Endothelial cell of umbilical vein (primary cell): Measurements from ENCODE around the gene ITPR1. TPM values are rescaled to one million over a fixed set of nuclear protein-coding genes. Genes with fewer than 3 reads are reported as not detected.
A peak's percentile ranks its signal among the peaks of the same experiment; 100 is the strongest.

ENCODE experiments used
- BruUV-seq: library from RNA; stranded (reverse); fragments of 400-500 nt; replicated peaks from 2 replicates; lab custom pipeline; 2021; lab: Mats Ljungman, UMichigan
- CTCF ChIA-PET: fragments of 300-600, 350-600 bp; sonication (Branson Sonifier 250); formaldehyde crosslinking; loops from one replicate; lab custom pipeline; 2021; ENCODE audit warnings: antibody characterized with exemption, inconsistent platforms; lab: Charles Lee
- POLR2A ChIA-PET: fragments of 300-600, 350-600 bp; sonication (Branson Sonifier 250); formaldehyde crosslinking; loops from one replicate; lab custom pipeline; 2021; ENCODE audit warnings: antibody characterized with exemption, inconsistent platforms; lab: Charles Lee
- DNase-seq: peaks from one replicate; pipeline ENCODE4 v3.0.0-alpha.2; 2011; ENCODE audit warnings: low read depth, low spot score
- FAIRE-seq: peaks from 2 replicates; lab custom pipeline; 2011; peaks lifted over from hg19 to GRCh38; lab: Jason Lieb, UNC
- H2AFZ ChIP-seq: 2 replicates; pipeline ENCODE4 v1.6.0; 2012; ENCODE audit warnings: low read depth, low read length, control low read depth, inconsistent platforms
- H3K27ac ChIP-seq: 2 replicates; pipeline ENCODE4 v1.5.1; 2011; ENCODE audit warnings: low read depth, mild to moderate bottlenecking, control low read depth, low read length, moderate library complexity; ENCODE audit not compliant: insufficient read depth
- H3K27me3 ChIP-seq, 2 experiments: 2 replicates each; pipeline versions ENCODE4 v1.6.0 to v1.6.1; 2011; ENCODE audit warnings: low read length in 2 of 2, mixed read lengths in 1 of 2; ENCODE audit not compliant: control insufficient read depth in 2 of 2, insufficient read depth in 2 of 2
- H3K36me3 ChIP-seq, 2 experiments: 2 replicates in 1 of 2; 3 replicates in 1 of 2; pipeline ENCODE4 v1.5.1; 2011; ENCODE audit warnings: low read length in 2 of 2, mild to moderate bottlenecking in 1 of 2, moderate library complexity in 1 of 2; ENCODE audit not compliant: control insufficient read depth in 2 of 2, insufficient read depth in 2 of 2; ENCODE audit errors: extremely low read depth in 1 of 2
- H3K4me1 ChIP-seq: 3 replicates; pipeline ENCODE4 v1.5.1; 2011; ENCODE audit warnings: mild to moderate bottlenecking, low read length; ENCODE audit not compliant: control insufficient read depth, insufficient read depth; ENCODE audit errors: extremely low read depth
- H3K4me2 ChIP-seq: 2 replicates; pipeline ENCODE4 v1.6.1; 2011; ENCODE audit warnings: low read length, control low read depth, mixed read lengths; ENCODE audit not compliant: insufficient read depth
- H3K4me3 ChIP-seq, 3 experiments: fragments of 200-600 bp in 1 of 3; sonication (generic), shearing (Covaris generic) in 1 of 3; replicated peaks in 1 of 3; 2 replicates each; pipeline ENCODE4 v1.5.1; 2011 to 2016; ENCODE audit warnings: control low read depth in 3 of 3, low read length in 3 of 3, mild to moderate bottlenecking in 2 of 3, inconsistent platforms in 1 of 3, low read depth in 1 of 3, moderate library complexity in 1 of 3; ENCODE audit not compliant: insufficient read depth in 1 of 3
- H3K79me2 ChIP-seq: 2 replicates; pipeline ENCODE4 v1.6.0; 2012; ENCODE audit warnings: low read length, inconsistent platforms; ENCODE audit not compliant: control insufficient read depth, insufficient read depth
- H3K9ac ChIP-seq: replicated peaks from 2 replicates; pipeline ENCODE3; 2011; ENCODE audit warnings: low read length, control low read depth; ENCODE audit not compliant: insufficient read depth; ENCODE audit errors: extremely low read depth
- H3K9me1 ChIP-seq: replicated peaks from 3 replicates; pipeline ENCODE4 v1.6.0; 2011; ENCODE audit warnings: mild to moderate bottlenecking, low read length; ENCODE audit not compliant: control insufficient read depth, insufficient read depth; ENCODE audit errors: extremely low read depth
- H3K9me3 ChIP-seq: replicated peaks from 2 replicates; pipeline ENCODE4 v1.5.1; 2012; ENCODE audit warnings: low read length, inconsistent platforms; ENCODE audit not compliant: control insufficient read depth, insufficient read depth
- H4K20me1 ChIP-seq: replicated peaks from 2 replicates; pipeline ENCODE3; 2011; ENCODE audit warnings: mild to moderate bottlenecking, low read length; ENCODE audit not compliant: control insufficient read depth, insufficient read depth; ENCODE audit errors: extremely low read depth
- CTCF ChIP-seq, 2 donors: IDR thresholded peaks; 1 replicate in 1 of 2; 2 replicates in 1 of 2; pipeline ENCODE4 v1.5.1; 2011; ENCODE audit warnings: low read length in 2 of 2, mild to moderate bottlenecking in 2 of 2, moderate library complexity in 2 of 2, control low read depth in 1 of 2, inconsistent platforms in 1 of 2, low read depth in 1 of 2; ENCODE audit not compliant: insufficient read depth in 1 of 2; ENCODE audit errors: extremely low read depth in 1 of 2
- EZH2 ChIP-seq: IDR thresholded peaks from 2 replicates; pipeline ENCODE4 v1.6.1; 2012; ENCODE audit warnings: borderline replicate concordance, low read depth, mild to moderate bottlenecking, moderate library complexity, low read length, inconsistent platforms; ENCODE audit not compliant: severe bottlenecking
- FOS ChIP-seq: IDR thresholded peaks from 2 replicates; pipeline ENCODE4 v1.6.1; 2011; ENCODE audit warnings: mild to moderate bottlenecking, low read length, moderate library complexity, borderline replicate concordance; ENCODE audit not compliant: insufficient read depth
- GATA2 ChIP-seq: IDR thresholded peaks from 2 replicates; pipeline ENCODE4 v1.7.0; 2011; ENCODE audit warnings: low read depth, mild to moderate bottlenecking, moderate library complexity, mixed read lengths, low read length; ENCODE audit not compliant: insufficient read length, insufficient read depth
- JUN ChIP-seq: IDR thresholded peaks from 2 replicates; pipeline ENCODE4 v1.6.1; 2011; ENCODE audit warnings: borderline replicate concordance, low read depth; ENCODE audit not compliant: insufficient read length, insufficient read depth
- MAX ChIP-seq: IDR thresholded peaks from 2 replicates; pipeline ENCODE4 v1.6.1; 2011; ENCODE audit not compliant: insufficient read depth, insufficient read length
- MYC ChIP-seq: IDR thresholded peaks from one replicate; pipeline ENCODE4 v1.6.1; 2011; ENCODE audit warnings: mild to moderate bottlenecking, low read depth, low read length
- POLR2A ChIP-seq: IDR thresholded peaks from 2 replicates; pipeline ENCODE4 v1.6.1; 2012; ENCODE audit warnings: low read depth, mild to moderate bottlenecking, control low read depth, low read length
- POLR2AphosphoS5 ChIP-seq: IDR thresholded peaks from 2 replicates; pipeline ENCODE4 v1.6.1; 2012; ENCODE audit warnings: low read depth, mild to moderate bottlenecking, control low read depth, low read length, moderate library complexity; ENCODE audit not compliant: insufficient read depth
- dilution Hi-C: fragments of 300-500 bp; cut with MboI; formaldehyde crosslinking; loops from one replicate; pipeline ENCODE4 v1.15.0; 2019; ENCODE audit warnings: low sequenced_read_pairs; ENCODE audit not compliant: extremely low pct_ligation_motif_present
- intact Hi-C: fragments of 100-400 bp; cut with micrococcal nuclease; formaldehyde crosslinking; loops from one replicate; pipeline ENCODE4 v1.10.0; 2022
- polyA plus RNA-seq, 4 experiments: library from polyadenylated mRNA; depleted of rRNA in 3 of 4; stranded (reverse) in 3 of 4; unstranded in 1 of 4; fragments of >200 nt; gene quantifications; 2 replicates each; pipeline versions ENCODE4 v1.2.1 to v1.2.3, GENCODE V29; 2011 to 2012; ENCODE audit warnings: missing spikeins in 1 of 4
- total RNA-seq: library from RNA; stranded (reverse); gene quantifications from 2 replicates; pipeline ENCODE4 v1.2.3, GENCODE V29; 2021

Gene ITPR1
- total and polyA plus RNA-seq, 2 donors (not counting 3 experiments of a cell fraction or from before 2014, with no cell fraction given) = 5.1 to 16.1 TPM

- no peak for TF ChIP-seq EZH2
- TF ChIP-seq POLR2A = no peak
- no peak for TF ChIP-seq POLR2AphosphoS5
- no peak for TF ChIP-seq FOS
- no peak for TF ChIP-seq CTCF (IDR thresholded peaks at IDR 0.05; ENCODE audit: extremely low read depth in 1 of 2, insufficient read depth in 1 of 2, low read depth in 1 of 2, low read length in 2 of 2)
- TF ChIP-seq MYC = no peak
- TF ChIP-seq JUN = no peak
- TF ChIP-seq MAX = no peak
- no peak for TF ChIP-seq GATA2
- H3K27me3 ChIP-seq = no peaks in the 10 kb centered on the region
- BruUV-seq = no TSS peak
- no peak overlapping the region for H2AFZ ChIP-seq
- no peaks in the 10 kb centered on the region for H3K9me3 ChIP-seq
- H3K4me2 ChIP-seq = no peak overlapping the region
- no peaks in the 10 kb centered on the region for H3K9me1 ChIP-seq
- FAIRE-seq = peak; percentile 44
- no peaks in the 10 kb centered on the region for H3K36me3 ChIP-seq
- no peak overlapping the region for H3K9ac ChIP-seq
- no peak overlapping the region for H3K4me3 ChIP-seq
- no peak overlapping the region for H3K27ac ChIP-seq
- no peaks in the 10 kb centered on the region for H3K79me2 ChIP-seq
- ChIA-PET POLR2A (interaction anchor here (1.5 kb wide), 1 partner anchor 58 kb away, joined by 4 read pairs; the partner anchor contains the start of gene ITPR1), CTCF (no interaction called here)
- H4K20me1 ChIP-seq = no peaks in the 10 kb centered on the region
- dilution Hi-C loops = no loop called here
- DNase-seq = no peak
- intact Hi-C loops = no loop called here
- H3K4me1 ChIP-seq = peaks cover 2% of the 10 kb centered on the region
Observed at GRCh38 chr3:4551051-4551711, 58.0 kb downstream of the ITPR1 start.
